ENCODE measurements around the gene SLX4IP.

GRCh38 chr20:10404023-10404628 lies 31.0 kb upstream of the SLX4IP start:
- TF ChIP-seq POLR2AphosphoS5 (IDR thresholded peaks at IDR 0.05; ENCODE audit: low read depth) = no peak
- TF ChIP-seq GABPA (IDR thresholded peaks at IDR 0.05; ENCODE audit: low read depth) = no peak
